ENCODE results near the gene UBE4A. TPM values are rescaled to one million over a fixed set of nuclear protein-coding genes. Genes with fewer than 3 reads are reported as not detected.

Gene UBE4A
- total RNA-seq, 5 donors from 2014 or later (not counting 1 experiment from before 2014, with no cell fraction given) = 40.7 to 44.9 (median 41.8) TPM

DNA sequence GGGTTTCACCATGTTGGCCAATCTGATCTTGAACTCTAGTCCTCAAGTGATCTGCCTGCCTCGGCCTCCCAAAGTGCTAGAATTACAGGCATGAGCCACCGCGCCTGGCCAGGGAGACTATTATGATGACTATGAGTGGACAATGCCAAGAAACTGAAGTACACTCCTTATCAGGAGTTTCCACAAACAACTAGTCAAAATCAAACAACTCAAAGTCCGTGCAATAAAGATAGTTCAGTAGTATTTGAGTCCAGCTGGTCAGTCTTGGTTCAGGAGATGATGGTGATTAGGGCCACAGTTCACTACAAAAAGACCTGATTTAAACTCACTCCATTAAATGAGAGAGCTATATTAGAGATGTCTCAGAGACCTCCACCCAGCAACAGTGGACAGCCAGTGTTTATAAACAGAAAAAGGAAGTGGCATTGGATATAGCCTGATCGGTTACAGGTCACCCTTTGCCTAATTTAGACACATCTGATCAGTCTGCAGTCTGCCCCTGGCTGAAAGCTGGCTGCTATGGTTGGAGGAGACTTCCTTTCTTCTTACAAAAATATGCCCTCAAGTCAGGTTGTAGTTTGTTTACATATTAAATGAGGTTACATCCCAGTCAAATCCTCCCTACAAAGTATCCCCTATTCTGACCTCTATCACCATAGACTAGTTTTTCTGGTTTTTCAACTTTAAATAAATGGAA is 37.9 kb upstream of the UBE4A start:
- H3K4me1 ChIP-seq (ENCODE audit: control insufficient read depth in 1 of 2, extremely low read depth in 1 of 2, insufficient read depth in 2 of 2, low read length in 2 of 2) = peaks cover 32 to 63% of the 10 kb centered on the region in 2 experiments
- peaks cover 42% of the 10 kb centered on the region for H3K36me3 Mint-ChIP-seq
- H3K4me1 Mint-ChIP-seq = peaks cover 61 to 80% (median 74%) of the 10 kb centered on the region in 3 donors
- ATAC-seq (replicated peaks in 1 of 4) = no peak
- no peak overlapping the region for H3K4me3 ChIP-seq (ENCODE audit: control insufficient read depth in 1 of 2, extremely low read depth in 1 of 2, low read length in 1 of 2)
- H3K9me3 ChIP-seq = no peaks in the 10 kb centered on the region
- ChIA-PET CTCF (no interaction called here), POLR2A (no interaction called here)
- H3K4me3 Mint-ChIP-seq = peak overlapping the region in 1 of 3 donors; percentile 51
- H3K27me3 ChIP-seq (replicated peaks in 1 of 2; ENCODE audit: control insufficient read depth in 2 of 2, extremely low read depth in 1 of 2, insufficient read depth in 2 of 2, low read length in 1 of 2) = no peaks in the 10 kb centered on the region
- no peak for DNase-seq
- peaks cover 0 to 11% (median 0%) of the 10 kb centered on the region in 3 donors for H3K9me3 Mint-ChIP-seq
- H3K27ac Mint-ChIP-seq = peak overlapping the region; percentile 86 to 88
- H3K27ac ChIP-seq (ENCODE audit: low read length) = no peak overlapping the region
- H3K36me3 ChIP-seq (ENCODE audit: control insufficient read depth in 2 of 2, extremely low read depth in 1 of 2, insufficient read depth in 1 of 2, low read length in 1 of 2) = peaks cover 0 to 6% of the 10 kb centered on the region in 2 donors
- no CpG with 5 or more reads among the region's 5 CpGs for WGBS (ENCODE audit: insufficient coverage)
- H3K27me3 Mint-ChIP-seq = no peaks in the 10 kb centered on the region

DNA sequence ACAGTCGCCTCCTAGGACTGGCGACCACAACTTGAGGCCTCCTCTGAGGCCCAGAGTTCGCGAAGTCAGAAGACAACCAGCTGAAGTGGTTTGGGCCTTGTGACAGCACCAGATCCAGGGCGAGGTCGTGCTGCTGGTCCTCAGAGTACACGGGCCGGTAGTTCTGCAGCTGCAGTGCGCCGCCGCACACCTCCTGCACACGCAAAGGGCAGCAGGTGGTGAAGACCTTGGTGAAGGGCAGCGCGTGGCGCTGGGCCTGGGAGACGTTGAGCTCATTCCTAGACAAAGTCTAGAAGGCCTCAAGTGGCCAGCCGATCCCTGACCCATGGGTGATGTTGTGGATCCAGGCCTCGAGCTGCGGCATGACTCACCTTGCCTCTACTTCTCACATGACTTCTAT is 36.7 kb upstream of the UBE4A start:
- Histone ChIP-seq H3K4me1 (ENCODE audit: control insufficient read depth in 1 of 2, extremely low read depth in 1 of 2, insufficient read depth in 2 of 2, low read length in 2 of 2) (peaks cover 24 to 51% of the 10 kb centered on the region in 2 experiments), H3K36me3 (ENCODE audit: control insufficient read depth in 2 of 2, extremely low read depth in 1 of 2, insufficient read depth in 1 of 2, low read length in 1 of 2) (peaks cover 0 to 6% of the 10 kb centered on the region in 2 donors), H3K27ac (ENCODE audit: low read length) (no peak overlapping the region), H3K9me3 (no peaks in the 10 kb centered on the region), H3K27me3 (replicated peaks in 1 of 2; ENCODE audit: control insufficient read depth in 2 of 2, extremely low read depth in 1 of 2, insufficient read depth in 2 of 2, low read length in 1 of 2) (no peaks in the 10 kb centered on the region), H3K4me3 (ENCODE audit: control insufficient read depth in 1 of 2, extremely low read depth in 1 of 2, low read length in 1 of 2) (no peak overlapping the region)
- H3K9me3 Mint-ChIP-seq = peaks cover 0 to 11% (median 0%) of the 10 kb centered on the region in 3 donors
- no peak for ATAC-seq (replicated peaks in 1 of 4)
- POLR2A ChIA-PET = no interaction called here
- WGBS (ENCODE audit: insufficient coverage) = 98% methylated on average over 12 of the region's 19 CpGs
- H3K36me3 Mint-ChIP-seq = peaks cover 38% of the 10 kb centered on the region
- H3K4me1 Mint-ChIP-seq = peaks cover 52 to 74% (median 66%) of the 10 kb centered on the region in 3 donors
- CTCF ChIA-PET = interaction anchor here in 1 of 2 donors (0.6 kb wide), 1 partner anchor 30 kb away, joined by 3 read pairs; no protein-coding TSS in a partner anchor
- DNase-seq = no peak
- no peak overlapping the region for H3K27ac Mint-ChIP-seq
- H3K4me3 Mint-ChIP-seq = no peak overlapping the region
- H3K27me3 Mint-ChIP-seq = no peaks in the 10 kb centered on the region

DNA sequence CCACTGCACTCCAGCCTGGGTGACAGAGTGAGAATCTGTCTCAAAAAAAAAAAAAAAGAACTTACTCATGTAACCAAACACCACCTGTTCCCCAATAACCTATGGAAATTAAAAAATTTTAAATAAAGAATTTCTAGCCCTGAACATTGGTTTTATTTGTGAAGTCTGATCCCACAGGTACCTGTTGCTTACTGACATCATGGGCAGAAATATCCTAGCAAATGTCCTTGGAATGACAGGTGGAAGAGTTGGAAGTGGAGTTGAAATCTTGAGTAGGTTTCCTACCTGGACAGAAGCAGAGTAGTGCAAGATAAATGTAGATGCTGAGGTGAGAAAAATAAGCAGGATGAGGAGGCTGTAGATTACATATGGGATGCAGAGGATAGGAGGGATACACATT is 34.1 kb upstream of the UBE4A start:
- H3K4me3 Mint-ChIP-seq = no peak overlapping the region
- H3K4me1 ChIP-seq (ENCODE audit: control insufficient read depth in 1 of 2, extremely low read depth in 1 of 2, insufficient read depth in 2 of 2, low read length in 2 of 2) = peaks cover 6 to 28% of the 10 kb centered on the region in 2 experiments
- no peak overlapping the region for H3K4me3 ChIP-seq (ENCODE audit: control insufficient read depth in 1 of 2, extremely low read depth in 1 of 2, low read length in 1 of 2)
- H3K9me3 Mint-ChIP-seq = peaks cover 0 to 2% (median 0%) of the 10 kb centered on the region in 3 donors
- no peaks in the 10 kb centered on the region for H3K9me3 ChIP-seq
- H3K4me1 Mint-ChIP-seq = peaks cover 35 to 60% (median 54%) of the 10 kb centered on the region in 3 donors
- H3K36me3 Mint-ChIP-seq = peaks cover 42% of the 10 kb centered on the region
- ChIA-PET CTCF (interaction anchor here (0.6 kb wide), 2 partner anchors 143 to 282 kb away, joined by 3 to 4 read pairs; no protein-coding TSS in a partner anchor), POLR2A (no interaction called here)
- no peak overlapping the region for H3K27ac Mint-ChIP-seq
- H3K36me3 ChIP-seq (ENCODE audit: control insufficient read depth in 2 of 2, extremely low read depth in 1 of 2, insufficient read depth in 1 of 2, low read length in 1 of 2) = peaks cover 0 to 6% of the 10 kb centered on the region in 2 donors
- no peak overlapping the region for H3K27ac ChIP-seq (ENCODE audit: low read length)
- no peak for ATAC-seq (replicated peaks in 1 of 4)
- H3K27me3 ChIP-seq (replicated peaks in 1 of 2; ENCODE audit: control insufficient read depth in 2 of 2, extremely low read depth in 1 of 2, insufficient read depth in 2 of 2, low read length in 1 of 2) = no peaks in the 10 kb centered on the region
- no peaks in the 10 kb centered on the region for H3K27me3 Mint-ChIP-seq
- no peak for DNase-seq

DNA sequence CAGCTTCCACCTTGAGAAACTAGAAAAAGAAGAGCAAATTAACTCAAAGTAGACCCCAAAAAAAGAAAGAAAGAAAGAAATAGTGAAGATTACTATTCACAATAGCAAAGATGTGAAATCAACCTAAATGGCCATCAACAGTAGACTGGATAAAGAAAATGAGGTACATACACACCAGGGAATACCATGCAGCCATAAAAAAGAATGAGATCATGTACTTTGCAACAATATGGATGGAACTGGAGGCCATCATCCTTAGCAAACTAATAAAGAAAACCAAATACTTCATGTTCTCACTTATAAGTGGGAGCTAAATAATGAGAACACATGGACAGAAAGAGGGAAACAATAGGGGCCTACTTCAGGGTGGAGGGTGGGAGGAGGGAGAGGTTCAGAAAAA is 30.7 kb upstream of the UBE4A start:
- POLR2A ChIA-PET = no interaction called here

DNA sequence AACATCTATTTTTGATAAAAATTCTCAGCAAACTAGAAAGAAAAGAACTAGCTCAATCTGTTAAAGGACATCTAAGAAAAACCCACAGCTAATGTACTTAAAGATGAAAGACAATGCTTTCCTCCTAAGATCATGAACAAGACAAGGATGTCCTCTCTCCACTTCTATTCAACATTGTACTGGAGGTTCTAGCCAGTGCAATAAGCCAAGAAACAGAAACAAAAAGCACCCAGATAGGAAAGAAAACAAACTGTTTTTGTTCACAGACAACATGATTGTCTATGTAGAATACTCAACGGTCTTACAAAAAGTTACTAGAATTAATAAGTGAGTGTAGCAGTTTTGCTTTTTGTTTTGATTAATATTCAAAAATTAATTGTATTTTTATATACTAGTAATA is 24.7 kb upstream of the UBE4A start:
- H3K4me3 ChIP-seq (ENCODE audit: control insufficient read depth in 1 of 2, extremely low read depth in 1 of 2, low read length in 1 of 2) = no peak overlapping the region
- peak; percentile 11 to 37 (median 28) for ATAC-seq (replicated peaks in 1 of 4)
- peaks cover 52 to 58% (median 52%) of the 10 kb centered on the region in 3 donors for H3K4me1 Mint-ChIP-seq
- H3K9me3 ChIP-seq = no peaks in the 10 kb centered on the region
- H3K27me3 ChIP-seq (replicated peaks in 1 of 2; ENCODE audit: control insufficient read depth in 2 of 2, extremely low read depth in 1 of 2, insufficient read depth in 2 of 2, low read length in 1 of 2) = no peaks in the 10 kb centered on the region
- ChIA-PET POLR2A (interaction anchor here in 1 of 2 donors (0.7 to 1.0 kb wide), 3 partner anchors 26 to 578 kb away, joined by 3 to 4 read pairs (median 3); no protein-coding TSS in a partner anchor), CTCF (interaction anchor here in 1 of 2 donors (0.6 to 1.2 kb wide), 3 partner anchors 29 to 514 kb away, joined by 3 to 4 read pairs (median 4); no protein-coding TSS in a partner anchor)
- no peaks in the 10 kb centered on the region for H3K27me3 Mint-ChIP-seq
- H3K9me3 Mint-ChIP-seq = no peaks in the 10 kb centered on the region
- WGBS (ENCODE audit: insufficient coverage) = no CpG with 5 or more reads among the region's 1 CpG
- peak overlapping the region; percentile 97 for H3K27ac ChIP-seq (ENCODE audit: low read length)
- peaks cover 32 to 58% of the 10 kb centered on the region in 2 experiments for H3K4me1 ChIP-seq (ENCODE audit: control insufficient read depth in 1 of 2, extremely low read depth in 1 of 2, insufficient read depth in 2 of 2, low read length in 2 of 2)
- peak overlapping the region; percentile 90 to 91 for H3K27ac Mint-ChIP-seq
- peak in 1 of 35 experiments; percentile 53 for DNase-seq
- peaks cover 19% of the 10 kb centered on the region for H3K36me3 Mint-ChIP-seq
- peak overlapping the region; percentile 15 to 46 (median 25) for H3K4me3 Mint-ChIP-seq
- H3K36me3 ChIP-seq (ENCODE audit: control insufficient read depth in 2 of 2, extremely low read depth in 1 of 2, insufficient read depth in 1 of 2, low read length in 1 of 2) = peaks cover under 1 to 38% of the 10 kb centered on the region in 2 donors

More for the DNA sequence above, 30.7 kb upstream of the UBE4A start:
- Histone ChIP-seq H3K27me3 (replicated peaks in 1 of 2; ENCODE audit: control insufficient read depth in 2 of 2, extremely low read depth in 1 of 2, insufficient read depth in 2 of 2, low read length in 1 of 2) (no peaks in the 10 kb centered on the region), H3K36me3 (ENCODE audit: control insufficient read depth in 2 of 2, extremely low read depth in 1 of 2, insufficient read depth in 1 of 2, low read length in 1 of 2) (peaks cover 0 to 5% of the 10 kb centered on the region in 2 donors), H3K4me3 (ENCODE audit: control insufficient read depth in 1 of 2, extremely low read depth in 1 of 2, low read length in 1 of 2) (no peak overlapping the region), H3K9me3 (no peaks in the 10 kb centered on the region), H3K27ac (ENCODE audit: low read length) (no peak overlapping the region), H3K4me1 (ENCODE audit: control insufficient read depth in 1 of 2, extremely low read depth in 1 of 2, insufficient read depth in 2 of 2, low read length in 2 of 2) (peaks cover 8 to 16% of the 10 kb centered on the region in 2 experiments)
- no peak overlapping the region for H3K4me3 Mint-ChIP-seq
- CTCF ChIA-PET = interaction anchor here in 1 of 2 donors (0.8 kb wide), 1 partner anchor 130 kb away, joined by 3 read pairs; no protein-coding TSS in a partner anchor
- peaks cover 18 to 40% (median 39%) of the 10 kb centered on the region in 3 donors for H3K4me1 Mint-ChIP-seq
- DNase-seq = no peak
- peaks cover 27% of the 10 kb centered on the region for H3K36me3 Mint-ChIP-seq
- H3K27ac Mint-ChIP-seq = peak overlapping the region; percentile 40 to 70
- no peaks in the 10 kb centered on the region for H3K27me3 Mint-ChIP-seq
- ATAC-seq (replicated peaks in 1 of 4) = no peak
- H3K9me3 Mint-ChIP-seq = no peaks in the 10 kb centered on the region

DNA sequence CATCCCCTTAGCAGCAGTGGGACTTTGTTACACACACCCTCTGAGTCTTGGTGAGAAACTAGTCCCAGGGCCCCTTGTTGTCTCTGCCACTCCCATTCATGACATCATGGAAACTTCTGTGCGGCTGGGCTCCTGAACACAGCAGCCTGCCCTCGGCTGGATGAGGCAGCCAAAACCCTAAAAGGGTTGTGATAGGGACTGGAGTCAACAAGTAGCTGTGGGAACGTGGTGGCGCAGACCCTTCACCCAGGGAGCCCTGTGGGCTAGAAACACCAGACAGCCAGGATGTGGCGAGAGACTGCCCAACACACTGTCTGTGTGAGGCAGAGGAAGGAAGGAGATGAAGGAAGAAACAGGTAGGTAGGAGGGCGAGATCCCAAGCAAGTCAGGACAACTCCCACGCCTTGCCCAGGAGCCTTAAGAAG is 20.8 kb upstream of the UBE4A start:
- ChIA-PET POLR2A (interaction anchor here (0.5 to 1.2 kb wide), 6 partner anchors 27 to 87 kb away, joined by 3 read pairs; partner anchors contain the start of gene MPZL3 (in 1 of the 2)), CTCF (interaction anchor here (0.6 to 2.4 kb wide), 5 partner anchors 12 to 87 kb away, joined by 3 to 5 read pairs (median 4); partner anchors contain the start of genes CD3E (in 1 of the 2) and MPZL3 (in 1 of the 2))
- Mint-ChIP-seq H3K36me3 (peaks cover 35% of the 10 kb centered on the region), H3K27me3 (no peaks in the 10 kb centered on the region), H3K4me3 (peak overlapping the region; percentile 85 to 91 (median 87)), H3K27ac (peak overlapping the region; percentile 98 to 100), H3K9me3 (no peaks in the 10 kb centered on the region), H3K4me1 (peaks cover 64 to 82% (median 65%) of the 10 kb centered on the region in 3 donors)
- H3K9me3 ChIP-seq = no peaks in the 10 kb centered on the region
- peak overlapping the region; percentile 97 for H3K27ac ChIP-seq (ENCODE audit: low read length)
- H3K36me3 ChIP-seq (ENCODE audit: control insufficient read depth in 2 of 2, extremely low read depth in 1 of 2, insufficient read depth in 1 of 2, low read length in 1 of 2) = peaks cover 7 to 43% of the 10 kb centered on the region in 2 donors
- H3K4me3 ChIP-seq (ENCODE audit: control insufficient read depth in 1 of 2, extremely low read depth in 1 of 2, low read length in 1 of 2) = peak overlapping the region; percentile 73 to 88
- 3% methylated on average over 5 of the region's 7 CpGs for WGBS (ENCODE audit: insufficient coverage)
- H3K4me1 ChIP-seq (ENCODE audit: control insufficient read depth in 1 of 2, extremely low read depth in 1 of 2, insufficient read depth in 2 of 2, low read length in 2 of 2) = peaks cover 40 to 70% of the 10 kb centered on the region in 2 experiments
- DNase-seq (peak; percentile 62 to 95 (median 83)), ATAC-seq (replicated peaks in 1 of 4) (peak; percentile 61 to 77 (median 66))
- H3K27me3 ChIP-seq (replicated peaks in 1 of 2; ENCODE audit: control insufficient read depth in 2 of 2, extremely low read depth in 1 of 2, insufficient read depth in 2 of 2, low read length in 1 of 2) = no peaks in the 10 kb centered on the region
